ENCODE measurements around the gene STAM.
A peak's percentile ranks its signal among the peaks of the same experiment; 100 is the strongest.

STAM gene

DNA sequence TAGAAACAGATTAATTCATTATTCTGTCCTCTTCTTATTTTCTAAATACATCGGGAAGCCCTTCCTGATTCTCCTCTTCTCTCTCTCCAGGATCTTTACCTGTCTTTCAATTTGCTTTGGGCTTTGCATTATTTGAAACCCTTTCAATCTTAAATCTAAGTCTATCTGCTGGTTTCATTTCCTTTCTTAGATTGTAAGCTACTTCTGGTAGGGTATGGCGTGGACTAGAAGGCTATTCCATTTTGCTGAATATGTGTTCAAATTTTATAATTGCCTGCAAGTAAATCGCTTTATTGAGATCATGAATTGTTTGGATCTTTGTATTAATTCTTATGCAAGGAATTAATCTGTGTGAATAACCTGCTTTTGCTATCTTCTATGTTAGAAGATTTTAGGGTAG is 11.1 kb downstream of the STAM start:
- H2AK5ac ChIP-seq (ENCODE audit: low read length), result no peak overlapping the region
- peaks cover 51% of the 10 kb centered on the region for H3K79me2 ChIP-seq (ENCODE audit: control insufficient read depth, insufficient read depth, low read length)
- no peak overlapping the region for H3K9ac ChIP-seq (ENCODE audit: low read length)
- no peak overlapping the region for H3K4me2 ChIP-seq (ENCODE audit: low read length)
- H3K27ac ChIP-seq (ENCODE audit: low read depth, low read length), result no peak overlapping the region
- no peak overlapping the region for H3K4ac ChIP-seq (ENCODE audit: low read depth, low read length)
- H4K5ac ChIP-seq (ENCODE audit: low read length), result no peak overlapping the region
- H2BK15ac ChIP-seq (replicated peaks; ENCODE audit: low read depth), result no peak overlapping the region
- DNase-seq, result no peak
- no peak overlapping the region for H3K56ac ChIP-seq (ENCODE audit: low read length)
- H3K4me1 ChIP-seq (ENCODE audit: control insufficient read depth, low read depth, low read length), result peaks cover 2% of the 10 kb centered on the region
- WGBS (ENCODE audit: extremely low coverage, insufficient coverage, low lambda C conversion rate), result no CpG with 5 or more reads among the region's 3 CpGs
- H3K23ac ChIP-seq (ENCODE audit: low read length), result no peak overlapping the region
- peaks cover 6% of the 10 kb centered on the region for H3K79me1 ChIP-seq (ENCODE audit: low read length)
- no peak overlapping the region for H2BK120ac ChIP-seq (ENCODE audit: low read depth, low read length)
- H3K4me3 ChIP-seq (ENCODE audit: low read length), result no peak overlapping the region
- H4K8ac ChIP-seq (ENCODE audit: low read depth, low read length), result no peak overlapping the region
- H2BK5ac ChIP-seq (ENCODE audit: low read length), result no peak overlapping the region
- no peaks in the 10 kb centered on the region for H3K36me3 ChIP-seq (ENCODE audit: control insufficient read depth, insufficient read depth, low read length)
- no peak overlapping the region for H3K18ac ChIP-seq (ENCODE audit: low read length)
- H3K27me3 ChIP-seq (ENCODE audit: insufficient read depth, low read length, poor library complexity), result no peaks in the 10 kb centered on the region

- Histone ChIP-seq H3K18ac (ENCODE audit: low read length) (no peak overlapping the region), H3K79me2 (ENCODE audit: control insufficient read depth, insufficient read depth, low read length) (peaks cover 47% of the 10 kb centered on the region), H2BK5ac (ENCODE audit: low read length) (no peak overlapping the region), H2AK5ac (ENCODE audit: low read length) (no peak overlapping the region), H3K79me1 (ENCODE audit: low read length) (peaks cover 8% of the 10 kb centered on the region), H3K4ac (ENCODE audit: low read depth, low read length) (no peak overlapping the region), H3K4me1 (ENCODE audit: control insufficient read depth, low read depth, low read length) (peaks cover 2% of the 10 kb centered on the region), H4K8ac (ENCODE audit: low read depth, low read length) (peak overlapping the region; percentile 56), H2BK15ac (replicated peaks; ENCODE audit: low read depth) (no peak overlapping the region), H3K36me3 (ENCODE audit: control insufficient read depth, insufficient read depth, low read length) (no peaks in the 10 kb centered on the region), H3K27ac (ENCODE audit: low read depth, low read length) (no peak overlapping the region), H3K4me2 (ENCODE audit: low read length) (no peak overlapping the region), H3K9ac (ENCODE audit: low read length) (no peak overlapping the region), H2BK120ac (ENCODE audit: low read depth, low read length) (no peak overlapping the region), H3K56ac (ENCODE audit: low read length) (no peak overlapping the region), H3K27me3 (ENCODE audit: insufficient read depth, low read length, poor library complexity) (no peaks in the 10 kb centered on the region), H3K4me3 (ENCODE audit: low read length) (no peak overlapping the region), H3K23ac (ENCODE audit: low read length) (no peak overlapping the region), H4K5ac (ENCODE audit: low read length) (no peak overlapping the region)
- DNase-seq, result peak; percentile 76
- WGBS (ENCODE audit: extremely low coverage, insufficient coverage, low lambda C conversion rate), result no CpG with 5 or more reads among the region's 5 CpGs
Observed at GRCh38 chr10:17655567-17656146, 11.7 kb downstream of the STAM start.

DNA sequence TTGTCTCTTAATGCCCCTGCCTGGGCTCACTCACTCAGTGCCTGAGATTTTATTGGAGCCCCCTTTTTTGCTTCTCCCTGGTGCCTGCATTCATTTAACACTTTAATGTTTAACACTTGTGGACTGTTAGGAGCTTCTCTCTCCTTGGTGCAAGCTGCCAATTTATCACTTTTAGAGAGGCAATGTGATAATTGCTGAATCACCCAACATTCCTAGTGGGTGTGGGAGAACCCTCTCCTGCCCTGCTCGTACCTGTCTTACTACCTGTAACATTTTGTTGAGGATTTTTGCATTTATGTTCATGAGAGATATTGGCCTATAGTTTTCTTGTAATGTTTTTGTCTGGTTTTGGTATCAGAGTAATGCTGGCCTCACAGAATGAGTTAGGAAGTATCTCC is 13.2 kb downstream of the STAM start:
- H3K79me1 ChIP-seq (ENCODE audit: low read length), result peaks cover 10% of the 10 kb centered on the region
- WGBS (ENCODE audit: extremely low coverage, insufficient coverage, low lambda C conversion rate), result no CpG with 5 or more reads among the region's 1 CpG
- H4K5ac ChIP-seq (ENCODE audit: low read length), result no peak overlapping the region

DNA sequence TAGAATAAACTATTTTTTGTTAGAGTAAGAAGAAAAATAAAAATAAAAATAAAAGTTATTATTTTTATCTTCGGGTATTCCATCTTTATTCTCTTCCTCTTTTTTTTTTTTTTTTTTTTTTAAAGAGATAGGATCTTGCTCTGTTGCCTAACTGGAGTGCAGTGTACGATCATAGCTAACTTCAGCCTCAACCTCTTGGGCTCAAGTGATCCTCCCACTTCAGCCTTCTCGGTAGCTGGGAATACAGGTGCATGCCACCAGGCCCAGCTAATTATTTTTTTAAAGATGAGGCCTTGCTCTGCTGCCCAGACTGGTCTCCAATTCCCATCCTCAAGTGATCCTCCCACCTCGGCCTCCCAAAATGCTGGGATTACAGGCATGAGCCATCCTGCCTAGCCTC is 15.4 kb downstream of the STAM start:
- DNase-seq, result no peak
- WGBS (ENCODE audit: extremely low coverage, insufficient coverage, low lambda C conversion rate), result no CpG with 5 or more reads among the region's 4 CpGs
- H3K4me3 ChIP-seq (ENCODE audit: low read length), result no peak overlapping the region

More for the DNA sequence above, 13.2 kb downstream of the STAM start:
- H2AK5ac ChIP-seq (ENCODE audit: low read length), result no peak overlapping the region
- H3K4ac ChIP-seq (ENCODE audit: low read depth, low read length), result no peak overlapping the region
- H3K18ac ChIP-seq (ENCODE audit: low read length), result no peak overlapping the region
- H3K56ac ChIP-seq (ENCODE audit: low read length), result no peak overlapping the region
- H3K79me2 ChIP-seq (ENCODE audit: control insufficient read depth, insufficient read depth, low read length), result peaks cover 42% of the 10 kb centered on the region
- no peak overlapping the region for H2BK5ac ChIP-seq (ENCODE audit: low read length)
- no peak overlapping the region for H3K9ac ChIP-seq (ENCODE audit: low read length)
- no peak overlapping the region for H2BK15ac ChIP-seq (replicated peaks; ENCODE audit: low read depth)
- H3K4me1 ChIP-seq (ENCODE audit: control insufficient read depth, low read depth, low read length), result peaks cover 2% of the 10 kb centered on the region
- no peak overlapping the region for H3K23ac ChIP-seq (ENCODE audit: low read length)
- no peaks in the 10 kb centered on the region for H3K27me3 ChIP-seq (ENCODE audit: insufficient read depth, low read length, poor library complexity)
- DNase-seq, result no peak
- no peak overlapping the region for H4K8ac ChIP-seq (ENCODE audit: low read depth, low read length)
- H3K36me3 ChIP-seq (ENCODE audit: control insufficient read depth, insufficient read depth, low read length), result no peaks in the 10 kb centered on the region
- H3K4me2 ChIP-seq (ENCODE audit: low read length), result no peak overlapping the region
- H3K4me3 ChIP-seq (ENCODE audit: low read length), result no peak overlapping the region
- no peak overlapping the region for H2BK120ac ChIP-seq (ENCODE audit: low read depth, low read length)
- H3K27ac ChIP-seq (ENCODE audit: low read depth, low read length), result no peak overlapping the region

GRCh38 chr10:17660921-17661320 is 17.0 kb downstream of the STAM start:
- no peaks in the 10 kb centered on the region for H3K27me3 ChIP-seq (ENCODE audit: insufficient read depth, low read length, poor library complexity)
- H3K18ac ChIP-seq (ENCODE audit: low read length), result no peak overlapping the region
- H3K23ac ChIP-seq (ENCODE audit: low read length), result no peak overlapping the region
- no peaks in the 10 kb centered on the region for H3K4me1 ChIP-seq (ENCODE audit: control insufficient read depth, low read depth, low read length)
- H2BK15ac ChIP-seq (replicated peaks; ENCODE audit: low read depth), result no peak overlapping the region
- H3K27ac ChIP-seq (ENCODE audit: low read depth, low read length), result no peak overlapping the region
- H3K79me1 ChIP-seq (ENCODE audit: low read length), result peaks cover 3% of the 10 kb centered on the region
- no peak overlapping the region for H4K5ac ChIP-seq (ENCODE audit: low read length)
- H2BK120ac ChIP-seq (ENCODE audit: low read depth, low read length), result no peak overlapping the region
- no peak overlapping the region for H2BK5ac ChIP-seq (ENCODE audit: low read length)
- H3K4me3 ChIP-seq (ENCODE audit: low read length), result no peak overlapping the region
- H2AK5ac ChIP-seq (ENCODE audit: low read length), result no peak overlapping the region
- H3K79me2 ChIP-seq (ENCODE audit: control insufficient read depth, insufficient read depth, low read length), result peaks cover 20% of the 10 kb centered on the region
- H3K36me3 ChIP-seq (ENCODE audit: control insufficient read depth, insufficient read depth, low read length), result no peaks in the 10 kb centered on the region
- no peak overlapping the region for H3K56ac ChIP-seq (ENCODE audit: low read length)
- no peak for DNase-seq
- H3K9ac ChIP-seq (ENCODE audit: low read length), result no peak overlapping the region
- no peak overlapping the region for H3K4ac ChIP-seq (ENCODE audit: low read depth, low read length)
- no peak overlapping the region for H4K8ac ChIP-seq (ENCODE audit: low read depth, low read length)
- H3K4me2 ChIP-seq (ENCODE audit: low read length), result no peak overlapping the region

More for the DNA sequence above, 15.4 kb downstream of the STAM start:
- no peak overlapping the region for H3K27ac ChIP-seq (ENCODE audit: low read depth, low read length)
- no peaks in the 10 kb centered on the region for H3K36me3 ChIP-seq (ENCODE audit: control insufficient read depth, insufficient read depth, low read length)
- peaks cover 26% of the 10 kb centered on the region for H3K79me2 ChIP-seq (ENCODE audit: control insufficient read depth, insufficient read depth, low read length)
- no peak overlapping the region for H4K8ac ChIP-seq (ENCODE audit: low read depth, low read length)
- H3K18ac ChIP-seq (ENCODE audit: low read length), result no peak overlapping the region
- H3K27me3 ChIP-seq (ENCODE audit: insufficient read depth, low read length, poor library complexity), result no peaks in the 10 kb centered on the region
- H2BK15ac ChIP-seq (replicated peaks; ENCODE audit: low read depth), result no peak overlapping the region
- H3K56ac ChIP-seq (ENCODE audit: low read length), result no peak overlapping the region
- no peak overlapping the region for H3K23ac ChIP-seq (ENCODE audit: low read length)
- no peak overlapping the region for H2AK5ac ChIP-seq (ENCODE audit: low read length)
- H3K4me2 ChIP-seq (ENCODE audit: low read length), result no peak overlapping the region
- peaks cover 2% of the 10 kb centered on the region for H3K4me1 ChIP-seq (ENCODE audit: control insufficient read depth, low read depth, low read length)
- no peak overlapping the region for H2BK5ac ChIP-seq (ENCODE audit: low read length)
- no peak overlapping the region for H3K9ac ChIP-seq (ENCODE audit: low read length)
- no peak overlapping the region for H3K4ac ChIP-seq (ENCODE audit: low read depth, low read length)
- H2BK120ac ChIP-seq (ENCODE audit: low read depth, low read length), result no peak overlapping the region
- peaks cover 6% of the 10 kb centered on the region for H3K79me1 ChIP-seq (ENCODE audit: low read length)
- H4K5ac ChIP-seq (ENCODE audit: low read length), result no peak overlapping the region

DNA sequence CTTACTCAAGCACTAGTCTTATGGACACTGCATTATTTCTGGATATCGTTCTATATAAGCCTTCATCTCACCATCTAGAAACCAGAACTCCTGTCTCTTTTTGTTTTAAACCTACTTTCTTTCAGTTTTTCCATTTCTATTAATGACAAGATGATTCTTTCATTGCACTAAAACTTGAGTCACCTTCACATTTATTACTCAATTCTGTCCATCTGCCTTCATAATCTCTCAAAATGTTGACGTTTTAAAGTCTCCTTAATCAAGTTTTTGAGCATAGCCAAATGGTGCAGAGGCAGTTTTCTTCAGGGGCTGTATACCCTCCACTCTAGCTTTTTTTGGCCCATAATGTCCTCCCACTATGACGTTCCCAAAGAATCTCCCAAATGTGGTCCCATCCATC is 17.6 kb downstream of the STAM start:
- H2BK120ac ChIP-seq (ENCODE audit: low read depth, low read length), result no peak overlapping the region
- H3K4me3 ChIP-seq (ENCODE audit: low read length), result no peak overlapping the region
- H3K9ac ChIP-seq (ENCODE audit: low read length), result no peak overlapping the region
- no CpG with 5 or more reads among the region's 3 CpGs for WGBS (ENCODE audit: extremely low coverage, insufficient coverage, low lambda C conversion rate)
- no peak for DNase-seq
- peaks cover 16% of the 10 kb centered on the region for H3K79me2 ChIP-seq (ENCODE audit: control insufficient read depth, insufficient read depth, low read length)
- no peak overlapping the region for H4K8ac ChIP-seq (ENCODE audit: low read depth, low read length)
- no peak overlapping the region for H3K4ac ChIP-seq (ENCODE audit: low read depth, low read length)
- H3K18ac ChIP-seq (ENCODE audit: low read length), result no peak overlapping the region
- no peak overlapping the region for H2BK5ac ChIP-seq (ENCODE audit: low read length)
- H3K27me3 ChIP-seq (ENCODE audit: insufficient read depth, low read length, poor library complexity), result no peaks in the 10 kb centered on the region
- H3K4me1 ChIP-seq (ENCODE audit: control insufficient read depth, low read depth, low read length), result no peaks in the 10 kb centered on the region
- H2AK5ac ChIP-seq (ENCODE audit: low read length), result no peak overlapping the region
- peaks cover 3% of the 10 kb centered on the region for H3K79me1 ChIP-seq (ENCODE audit: low read length)
- H2BK15ac ChIP-seq (replicated peaks; ENCODE audit: low read depth), result no peak overlapping the region
- H3K23ac ChIP-seq (ENCODE audit: low read length), result no peak overlapping the region
- H4K5ac ChIP-seq (ENCODE audit: low read length), result no peak overlapping the region
- no peak overlapping the region for H3K56ac ChIP-seq (ENCODE audit: low read length)
- H3K4me2 ChIP-seq (ENCODE audit: low read length), result no peak overlapping the region
- H3K27ac ChIP-seq (ENCODE audit: low read depth, low read length), result no peak overlapping the region
- H3K36me3 ChIP-seq (ENCODE audit: control insufficient read depth, insufficient read depth, low read length), result no peaks in the 10 kb centered on the region

Measured in mesendoderm (in vitro differentiated cells).